Measurements from ENCODE around the gene R3HDM4.
"Not testable (repeated sequence)": the region's sequence is repeated elsewhere in the genome, so short reads cannot be mapped to it uniquely, and the experiment has no call there.

Gene R3HDM4

GRCh38 chr19:913080-913748 lies at the start of gene R3HDM4:
Gene R3HDM4, minus strand, starts transcription at chr19:913219. Its CDS starts 62 bp downstream, at chr19:913157.
- peak within 1 kb of the TSS; percentile 61 to 90 (median 70) for H3K4me3 ChIP-seq
- H3K27ac ChIP-seq = peak within 1 kb of the TSS; percentile 84 to 100 (median 98)

DNA sequence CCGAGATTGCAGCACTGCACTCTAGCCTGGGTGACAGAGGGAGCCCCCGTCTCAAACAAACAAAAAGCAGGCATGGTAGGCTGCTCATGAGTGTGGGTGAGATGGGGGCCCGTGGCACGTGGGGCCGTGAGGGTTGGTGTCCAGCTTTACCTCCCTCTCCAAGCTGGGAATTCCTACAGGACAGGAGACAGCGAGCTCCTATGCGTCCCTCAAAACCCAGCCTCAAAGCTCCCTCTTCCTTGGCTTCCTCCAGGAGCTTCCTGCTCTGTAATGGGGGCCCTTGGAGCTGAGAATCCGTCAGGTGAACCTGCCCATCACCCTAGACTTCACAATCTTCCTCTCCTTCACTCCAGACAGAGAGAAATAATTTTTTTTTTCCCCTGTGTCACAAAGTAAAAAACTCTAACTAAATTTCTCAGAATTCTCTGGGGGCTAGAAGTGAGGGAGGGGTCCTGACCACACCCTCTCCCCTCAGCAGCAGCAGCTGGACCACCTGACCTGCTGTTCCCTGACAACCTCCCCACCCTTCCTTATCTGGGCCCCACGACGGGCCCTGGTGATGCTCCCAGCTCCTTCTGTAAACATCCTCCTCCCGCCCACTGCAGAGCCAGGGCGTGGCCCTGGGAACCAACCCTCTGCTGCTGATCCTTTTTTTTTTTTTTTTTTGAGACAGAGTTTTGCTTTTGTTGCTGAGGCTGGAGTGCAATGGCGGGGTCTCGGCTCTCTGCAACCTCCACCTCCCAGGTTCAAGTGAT lies 49.0 kb upstream of the R3HDM4 start:
- Histone ChIP-seq H3K27ac (no peak overlapping the region), H3K4me3 (no peak overlapping the region)

DNA sequence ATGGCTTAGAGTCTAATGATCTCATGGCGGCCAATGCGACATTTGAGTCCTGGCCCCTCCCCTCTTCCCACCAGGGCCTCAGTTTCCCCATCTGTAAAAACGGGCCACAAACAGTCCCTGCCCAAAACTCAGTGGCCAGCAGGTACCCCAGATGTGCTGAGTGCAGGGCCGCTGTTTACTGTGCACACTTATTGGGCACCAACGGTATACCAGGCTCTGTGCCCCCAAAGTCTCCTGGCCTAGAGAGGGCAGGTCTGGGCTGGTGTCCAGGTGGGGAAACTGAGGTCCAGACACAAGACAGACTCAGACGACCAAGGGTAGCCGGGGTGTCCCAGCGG lies 47.6 kb upstream of the R3HDM4 start:
- H3K27ac ChIP-seq = no peak overlapping the region

DNA sequence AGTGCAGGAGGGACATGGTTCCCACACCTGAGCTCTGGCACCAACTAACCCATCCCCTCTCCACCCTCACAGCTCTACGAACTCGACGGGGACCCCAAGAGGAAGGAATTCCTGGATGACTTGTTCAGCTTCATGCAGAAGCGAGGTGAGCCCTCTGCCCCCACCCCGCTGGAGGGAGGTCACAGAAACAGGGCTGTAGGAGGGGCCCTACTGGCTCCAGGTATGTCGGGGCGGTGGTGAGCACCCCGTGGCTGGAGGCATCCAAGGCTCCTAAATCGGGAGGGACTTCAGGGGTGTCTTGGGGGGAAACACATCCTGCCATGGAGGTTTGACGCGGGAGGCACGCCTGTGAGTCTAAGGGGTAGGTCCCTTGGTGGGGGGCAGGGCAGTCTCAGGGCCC lies 47.0 kb upstream of the R3HDM4 start:
- Histone ChIP-seq H3K4me3 (no peak overlapping the region), H3K27ac (no peak overlapping the region)

More for the DNA sequence above, 47.6 kb upstream of the R3HDM4 start:
- H3K4me3 ChIP-seq = no peak overlapping the region

- no peak overlapping the region for H3K4me3 ChIP-seq
- peak overlapping the region in 1 of 21 experiments; percentile 6 for H3K27ac ChIP-seq
These were observed 46.2 kb upstream of the R3HDM4 start for GRCh38 chr19:958967-959855.

- H3K4me3 ChIP-seq, H3K27ac ChIP-seq: not testable (repeated sequence)
These were observed 44.6 kb upstream of the R3HDM4 start for GRCh38 chr19:957578-957977.

DNA sequence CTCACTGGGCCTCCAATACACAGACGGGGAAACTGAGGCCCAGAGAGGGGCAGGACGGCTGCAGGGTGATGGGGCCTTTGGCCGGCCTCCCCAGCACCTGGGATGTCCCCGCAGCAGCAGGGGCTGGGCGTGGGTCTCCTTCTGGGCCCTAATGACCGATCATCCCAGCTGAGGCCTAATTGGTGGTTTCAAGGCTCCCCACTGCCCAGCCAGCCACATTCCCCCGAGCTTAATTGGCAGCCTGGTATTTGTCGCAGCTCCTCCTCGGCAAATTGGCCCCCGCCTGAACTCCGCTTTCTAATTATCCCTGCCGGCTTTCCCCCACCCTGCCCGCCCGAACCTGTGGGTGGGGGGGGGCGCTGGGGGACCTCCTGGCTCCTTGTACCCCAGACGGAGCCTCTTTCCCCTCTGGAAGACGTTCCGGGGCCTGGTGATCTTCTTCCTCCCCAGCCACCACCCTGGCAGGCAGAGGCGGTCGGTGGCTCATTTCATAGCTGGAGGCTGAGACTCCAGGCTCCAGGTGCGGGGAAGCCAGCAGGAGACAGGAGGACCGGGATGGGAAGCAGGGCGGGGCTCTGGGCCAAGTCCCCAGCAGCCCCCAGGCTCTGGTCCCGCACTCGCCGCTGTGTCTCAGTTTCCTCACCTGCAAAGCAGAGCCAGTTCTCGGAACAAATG lies 43.9 kb upstream of the R3HDM4 start:
- Histone ChIP-seq H3K27ac (peak overlapping the region in 1 of 21 experiments; percentile 20), H3K4me3 (no peak overlapping the region)

GRCh38 chr19:955803-956765 lies 43.1 kb upstream of the R3HDM4 start:
- H3K27ac ChIP-seq = no peak overlapping the region
- H3K4me3 ChIP-seq = no peak overlapping the region

- Histone ChIP-seq H3K27ac (no peak overlapping the region), H3K4me3 (no peak overlapping the region)
These were observed 41.9 kb upstream of the R3HDM4 start for GRCh38 chr19:954672-955494.

GRCh38 chr19:954272-954671 lies 41.3 kb upstream of the R3HDM4 start:
- no peak overlapping the region for H3K27ac ChIP-seq

DNA sequence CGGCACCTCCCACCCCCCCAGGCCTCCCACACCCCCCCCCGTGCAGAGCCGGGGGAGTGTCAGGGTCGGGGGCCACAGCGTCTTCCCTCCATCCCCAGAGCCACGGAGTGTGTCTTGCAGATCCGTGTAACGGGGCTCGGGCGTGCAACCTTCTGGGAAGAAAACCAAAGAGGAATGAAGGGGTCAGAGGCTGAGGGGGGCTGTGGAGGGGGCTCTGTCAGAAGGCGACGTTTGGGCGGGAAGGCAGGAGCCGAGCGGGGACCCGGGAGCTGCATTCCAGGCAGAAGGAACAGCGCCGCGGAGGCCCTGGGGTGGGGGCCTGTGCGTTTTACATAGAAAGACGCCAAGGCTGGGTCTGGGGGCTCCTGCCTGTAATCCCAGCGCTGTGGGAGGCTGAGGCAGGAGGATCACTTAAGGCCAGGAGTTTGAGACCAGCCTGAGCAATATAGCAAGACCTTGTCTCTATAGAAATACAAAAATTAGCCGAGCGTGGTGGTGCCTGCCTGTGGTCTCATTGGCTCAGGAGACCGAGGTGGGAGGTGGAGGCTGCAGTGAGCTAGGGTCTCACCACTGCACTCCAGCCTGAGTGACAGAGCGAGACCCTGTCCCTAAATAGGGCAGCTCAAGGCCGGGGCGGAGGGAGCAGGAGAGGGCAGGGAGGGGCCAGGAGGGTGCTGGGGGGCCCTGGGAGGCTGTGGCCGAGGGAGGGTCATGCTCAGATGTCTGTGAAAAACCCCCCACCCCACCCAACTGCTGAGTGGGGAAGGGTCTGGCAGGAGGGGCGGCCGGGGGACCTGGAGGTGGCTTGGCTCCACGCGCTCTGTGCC lies 40.6 kb upstream of the R3HDM4 start:
- Histone ChIP-seq H3K27ac (peak overlapping the region in 7 of 21 experiments; percentile 10 to 58 (median 45)), H3K4me3 (peak overlapping the region in 2 of 7 experiments; percentile 6 to 10)

More at GRCh38 chr19:954272-954671, 41.3 kb upstream of the R3HDM4 start:
- no peak overlapping the region for H3K4me3 ChIP-seq

DNA sequence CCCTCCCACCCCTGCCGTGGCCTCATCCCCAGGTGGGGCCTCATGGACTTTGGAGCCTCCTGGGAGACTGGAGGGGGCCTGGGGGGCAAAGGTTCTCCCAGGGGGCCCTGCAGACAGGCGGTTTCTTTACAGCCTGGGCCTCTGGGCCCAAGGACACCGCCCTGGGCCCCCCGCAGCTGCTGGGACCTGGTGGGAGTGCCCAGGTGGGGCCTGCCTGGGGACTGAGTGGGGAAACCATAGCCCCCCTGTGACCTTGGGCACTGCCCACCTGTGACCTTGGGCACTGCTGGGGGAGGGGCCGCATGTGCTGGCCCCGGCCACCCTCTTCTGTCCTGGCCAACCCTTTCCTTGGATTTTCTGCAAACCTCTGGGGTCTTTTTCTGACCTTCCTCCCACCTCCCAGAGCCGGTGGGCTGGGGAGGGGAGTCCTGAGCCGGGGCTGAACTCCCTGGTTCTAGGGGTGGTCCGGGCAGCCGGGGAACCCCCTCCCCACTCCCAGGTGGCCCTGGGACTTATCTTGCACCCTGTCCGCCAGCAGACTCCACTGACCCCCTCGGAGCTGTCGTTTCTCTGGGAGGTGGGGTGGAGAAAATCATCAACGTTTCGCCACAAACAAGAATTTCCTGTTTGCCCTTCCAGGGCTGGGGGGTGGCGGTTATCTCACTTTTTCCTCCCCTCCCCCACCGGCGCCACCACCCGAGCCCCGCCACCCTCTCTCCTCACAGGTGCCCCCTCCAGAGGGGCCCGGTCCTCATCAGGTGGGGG lies 39.8 kb upstream of the R3HDM4 start:
- Histone ChIP-seq H3K4me3 (peak overlapping the region in 2 of 7 experiments; percentile 6 to 10), H3K27ac (peak overlapping the region in 10 of 21 experiments; percentile 10 to 58 (median 42))

- H3K27ac ChIP-seq = peak overlapping the region in 5 of 21 experiments; percentile 36 to 58 (median 43)
- H3K4me3 ChIP-seq = no peak overlapping the region
These were observed 39.1 kb upstream of the R3HDM4 start for GRCh38 chr19:952049-952679.

- H3K27ac ChIP-seq = peak overlapping the region in 2 of 21 experiments; percentile 14 to 35
- no peak overlapping the region for H3K4me3 ChIP-seq
These were observed 37.5 kb upstream of the R3HDM4 start for GRCh38 chr19:950352-951066.
